ENCODE measurements around the gene SPTA1.

The SPTA1 gene

GRCh38 chr1:158681606-158682005 is 4.9 kb downstream of the SPTA1 start:
- no peak for DNase-seq

GRCh38 chr1:158679289-158679688 is 7.2 kb downstream of the SPTA1 start:
- no peak for DNase-seq

- no peak for DNase-seq
These were observed 10.8 kb downstream of the SPTA1 start for GRCh38 chr1:158675563-158676323.

GRCh38 chr1:158674302-158674701 is 12.2 kb downstream of the SPTA1 start:
- no peak for DNase-seq

GRCh38 chr1:158666037-158666436 is 20.5 kb downstream of the SPTA1 start:
- no peak for DNase-seq

GRCh38 chr1:158654571-158654970 is 31.9 kb downstream of the SPTA1 start:
- no peak for DNase-seq

- DNase-seq = no peak
These were observed 32.4 kb downstream of the SPTA1 start for GRCh38 chr1:158654086-158654485.

GRCh38 chr1:158652721-158653334 is 33.7 kb downstream of the SPTA1 start:
- DNase-seq = no peak

GRCh38 chr1:158649052-158649451 is 37.5 kb downstream of the SPTA1 start:
- DNase-seq = no peak

GRCh38 chr1:158646465-158646864 is 40.0 kb downstream of the SPTA1 start:
- no peak for DNase-seq

GRCh38 chr1:158644449-158644848 is 42.1 kb downstream of the SPTA1 start:
- DNase-seq = no peak

GRCh38 chr1:158638904-158639303 is 47.6 kb downstream of the SPTA1 start:
- no peak for DNase-seq

GRCh38 chr1:158638146-158638545 is 48.4 kb downstream of the SPTA1 start:
- DNase-seq = no peak

GRCh38 chr1:158613764-158614163 is 72.8 kb downstream of the SPTA1 start:
- DNase-seq = no peak

- DNase-seq = no peak
These were observed 74.6 kb downstream of the SPTA1 start for GRCh38 chr1:158611916-158612315.

- DNase-seq = no peak
These were observed 79.2 kb downstream of the SPTA1 start for GRCh38 chr1:158607296-158607695.

- DNase-seq = no peak
These were observed 81.5 kb downstream of the SPTA1 start, which contains the start of gene OR10Z1 for GRCh38 chr1:158604968-158605367. OR10Z1 (plus strand) TSS chr1:158605268; CDS start chr1:158606439, 1,171 bp downstream.

- DNase-seq = no peak
These were observed 85.8 kb downstream of the SPTA1 start for GRCh38 chr1:158600735-158601134.

GRCh38 chr1:158586942-158587341 is 99.6 kb downstream of the SPTA1 start:
- no peak for DNase-seq

- DNase-seq = no peak
These were observed 102.6 kb downstream of the SPTA1 start for GRCh38 chr1:158583962-158584361.

- no peak for DNase-seq
These were observed 106.8 kb downstream of the SPTA1 start, which contains the start of gene OR10X1 for GRCh38 chr1:158579733-158580132. OR10X1 (minus strand) TSS chr1:158579899; CDS start chr1:158579899, 0 bp downstream.

- no peak for DNase-seq
These were observed 109.0 kb downstream of the SPTA1 start for GRCh38 chr1:158577561-158577960.

GRCh38 chr1:158572226-158572625 is 114.3 kb downstream of the SPTA1 start:
- no peak for DNase-seq

- DNase-seq = no peak
These were observed 116.0 kb downstream of the SPTA1 start, which contains the start of gene OR6P1 for GRCh38 chr1:158570480-158570879. OR6P1 (minus strand) TSS chr1:158570580; CDS start chr1:158563604, 6,976 bp downstream.

All from activated CD4-positive, alpha-beta T cell treated with anti-CD3 and anti-CD28 coated beads, Interleukin-2, amount 50 U/mL, for 4 hours (primary cell).